ENCODE results near the gene NPAS1.

GRCh38 chr19:46993622-46994021 lies 26.0 kb upstream of the NPAS1 start:
- TF ChIP-seq CTCF (IDR thresholded peaks at IDR 0.05; ENCODE audit: low read depth, low read length, poor library complexity, severe bottlenecking), result no peak
- no peak for TF ChIP-seq EZH2phosphoT487 (IDR thresholded peaks at IDR 0.05; ENCODE audit: borderline replicate concordance, low read length)

Data from DOHH2 (cell line).